Pancreas (tissue), 10 donors: Measurements from ENCODE around the gene OTOA. TPM values are rescaled to one million over a fixed set of nuclear protein-coding genes. Genes with fewer than 3 reads are reported as not detected.
A peak's percentile ranks its signal among the peaks of the same experiment; 100 is the strongest.
"Not testable (repeated sequence)": the region's sequence is repeated elsewhere in the genome, so short reads cannot be mapped to it uniquely, and the experiment has no call there.

Experiments
- ATAC-seq, 4 donors: fragments of 200-7000 bp; cut with Tn5 transposase; one replicate each; pipeline versions ENCODE4 v1.8.0 to v1.9.1; 2020; ENCODE audit warnings: mild to moderate bottlenecking in 4 of 4, moderate library complexity in 4 of 4
- DNase-seq, 6 donors: peaks; one replicate each; pipeline ENCODE4 v3.0.0-alpha.2; 2020
- FAIRE-seq: peaks from 2 replicates; lab custom pipeline; 2012; peaks lifted over from hg19 to GRCh38; lab: Jason Lieb, UNC
- H3K27ac ChIP-seq, 4 donors: fragments of 200-600 bp; sonication (generic); 1 replicate in 3 of 4; 2 replicates in 1 of 4; pipeline versions ENCODE4 v1.5.0 to v1.8.0; 2020
- H3K27me3 ChIP-seq, 4 donors: fragments of 200-600 bp; one replicate each; pipeline ENCODE4 v1.8.0; 2021
- H3K36me3 ChIP-seq, 3 donors: fragments of 200-600 bp; sonication (generic) in 1 of 3; one replicate each; pipeline versions ENCODE4 v1.5.0 to v1.8.0; 2020 to 2021
- H3K4me1 ChIP-seq, 3 donors: fragments of 200-600 bp; one replicate each; pipeline ENCODE4 v1.8.0; 2021
- H3K4me3 ChIP-seq, 4 donors: fragments of 200-600 bp; sonication (generic) in 2 of 4; one replicate each; pipeline versions ENCODE4 v1.5.0 to v1.8.0; 2020 to 2021
- H3K9me3 ChIP-seq, 4 donors: fragments of 200-600 bp; one replicate each; pipeline ENCODE4 v1.8.0; 2021
- WGBS, 2 donors: extraction: QIAGEN DNeasy Blood & Tissue Kit; methylation state at CpG; one replicate each; pipeline ENCODE4 v1.1.7; 2013; 5-methylcytosine and 5-hydroxymethylcytosine counted together
- intact Hi-C, 3 donors: fragments of 100-400 bp; cut with DNase I; formaldehyde crosslinking; loops; one replicate each; pipeline versions ENCODE4 v1.11.1 to v1.14.2; 2022
- polyA plus RNA-seq, 2 donors: library from polyadenylated mRNA; stranded (reverse); fragments of 200-250 nt; gene quantifications; one replicate each; pipeline ENCODE4 v1.2.3, GENCODE V29; 2013
- total RNA-seq, 6 donors: library from RNA; stranded (reverse); fragmentation: NEBNext Ultra II Directional in 4 of 6; extraction: Animal tissue kit (Norgen Biotek cat#: 25700) in 4 of 6; gene quantifications; one replicate each; pipeline versions ENCODE4 v1.2.1 to v1.2.4, GENCODE V29; 2021 to 2023
- TF ChIP-seq, protein P1 (sequence below), 4 donors: fragments of 200-600 bp; sonication (generic) in 3 of 4; IDR thresholded peaks; one replicate each; pipeline versions ENCODE4 v1.5.0 to v1.8.0; 2021; ENCODE audit warnings: antibody characterized with exemption in 4 of 4
- donor health status: healthy with polysubstance abuse.
- donor health status: DM: no; HTN: no; CAD: no; lungs with moderate emphysema.
- donor health status: DM: no; HTN: no; CAD: no.
- donor health status: control.
- donor health status: control.
- donor health status: Bipolar disorder and iron deficiency.
- donor health status: DM: yes; HTN: yes; CAD: no.
- donor health status: DM: no; HTN: no; CAD: no.
- donor health status: DM: no; HTN: no; CAD: no.
- donor health status: DM: yes; HTN: yes; CAD: no.

OTOA gene
- total and polyA plus RNA-seq, 8 donors = 0.04 to 0.50 (median 0.12) TPM; not detected in 4

DNA sequence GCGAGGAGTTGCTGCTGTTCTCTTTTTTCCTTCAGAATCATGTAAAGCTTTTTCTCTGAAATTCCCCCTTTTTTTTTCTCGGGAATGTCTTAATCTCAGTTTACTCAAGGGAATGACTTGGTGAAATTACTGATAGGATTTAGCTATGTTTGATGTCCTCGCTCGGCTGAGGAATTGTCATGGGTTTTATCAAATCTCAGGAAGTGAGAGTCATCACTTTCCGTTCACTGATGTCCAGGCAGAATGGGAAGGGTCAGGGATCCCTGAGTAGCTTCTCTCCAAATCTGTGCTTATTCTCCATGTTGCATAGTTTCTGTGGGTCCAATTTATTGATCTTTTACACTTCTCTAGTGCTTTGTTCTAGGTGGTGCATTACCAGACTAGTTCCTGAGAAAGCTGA is 17.7 kb upstream of the OTOA start:
- intact Hi-C loops = loop anchor here in 1 of 3 donors (10.0 kb wide), 1 partner anchor 61 kb away; no protein-coding TSS in a partner anchor
- DNase-seq (no peak), FAIRE-seq (no peak), ATAC-seq (no peak)
- WGBS, 2 donors = 65 to 68% methylated on average over 5 of the region's 5 CpGs
- H3K4me3 ChIP-seq = no peak overlapping the region
- H3K27me3 ChIP-seq = no peaks in the 10 kb centered on the region
- H3K4me1 ChIP-seq = no peaks in the 10 kb centered on the region
- TF ChIP-seq, protein P1, sequence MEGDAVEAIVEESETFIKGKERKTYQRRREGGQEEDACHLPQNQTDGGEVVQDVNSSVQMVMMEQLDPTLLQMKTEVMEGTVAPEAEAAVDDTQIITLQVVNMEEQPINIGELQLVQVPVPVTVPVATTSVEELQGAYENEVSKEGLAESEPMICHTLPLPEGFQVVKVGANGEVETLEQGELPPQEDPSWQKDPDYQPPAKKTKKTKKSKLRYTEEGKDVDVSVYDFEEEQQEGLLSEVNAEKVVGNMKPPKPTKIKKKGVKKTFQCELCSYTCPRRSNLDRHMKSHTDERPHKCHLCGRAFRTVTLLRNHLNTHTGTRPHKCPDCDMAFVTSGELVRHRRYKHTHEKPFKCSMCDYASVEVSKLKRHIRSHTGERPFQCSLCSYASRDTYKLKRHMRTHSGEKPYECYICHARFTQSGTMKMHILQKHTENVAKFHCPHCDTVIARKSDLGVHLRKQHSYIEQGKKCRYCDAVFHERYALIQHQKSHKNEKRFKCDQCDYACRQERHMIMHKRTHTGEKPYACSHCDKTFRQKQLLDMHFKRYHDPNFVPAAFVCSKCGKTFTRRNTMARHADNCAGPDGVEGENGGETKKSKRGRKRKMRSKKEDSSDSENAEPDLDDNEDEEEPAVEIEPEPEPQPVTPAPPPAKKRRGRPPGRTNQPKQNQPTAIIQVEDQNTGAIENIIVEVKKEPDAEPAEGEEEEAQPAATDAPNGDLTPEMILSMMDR (IDR thresholded peaks at IDR 0.05) = no peak
- H3K27ac ChIP-seq = peak overlapping the region in 1 of 4 donors; percentile 19
- no peaks in the 10 kb centered on the region for H3K9me3 ChIP-seq
- no peaks in the 10 kb centered on the region for H3K36me3 ChIP-seq

DNA sequence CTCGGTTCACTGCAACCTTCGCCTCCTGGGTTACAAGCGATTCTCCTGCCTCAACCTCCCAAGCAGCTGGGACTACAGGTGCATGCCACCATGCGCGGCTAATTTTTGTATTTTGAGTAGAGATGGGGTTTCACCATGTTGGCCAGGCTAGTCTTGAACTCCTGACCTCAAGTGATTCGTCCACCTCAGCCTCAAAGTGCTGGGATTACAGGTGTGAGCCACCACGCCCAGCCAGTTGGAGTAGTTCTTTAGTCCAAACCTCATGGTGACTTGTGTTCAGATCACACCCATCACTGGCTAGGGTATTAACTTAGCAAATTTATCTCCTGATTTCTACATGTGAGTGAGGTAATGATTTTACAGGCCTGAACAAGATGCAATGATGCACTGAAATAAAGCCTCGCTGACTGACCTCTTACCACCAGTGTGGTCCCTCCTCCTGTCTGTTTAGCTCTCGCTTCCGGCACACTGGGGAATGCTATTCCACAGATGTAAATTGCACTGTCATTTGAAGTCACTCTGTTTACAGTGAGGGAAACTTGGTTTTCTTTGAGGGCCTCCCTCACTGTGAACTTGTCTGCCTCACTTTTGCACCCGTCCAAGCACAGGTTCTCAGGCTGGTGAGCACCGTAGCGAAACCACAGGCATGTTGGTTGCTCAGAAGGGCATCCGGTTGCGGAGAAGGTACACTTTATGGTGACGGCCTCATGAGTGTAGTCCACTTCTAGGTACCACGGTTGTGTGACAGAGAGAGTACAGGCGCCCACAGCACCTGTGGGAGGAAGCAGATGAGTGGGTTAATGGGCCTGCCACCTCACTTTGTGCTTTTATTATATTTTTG is 16.8 kb upstream of the OTOA start:
- no peak overlapping the region for H3K4me3 ChIP-seq
- intact Hi-C loops = loop anchor here in 1 of 3 donors (10.0 kb wide), 1 partner anchor 62 kb away; no protein-coding TSS in a partner anchor
- DNase-seq (no peak), FAIRE-seq (no peak), ATAC-seq (peak in 1 of 4 donors; percentile 14)
- no peak overlapping the region for H3K27ac ChIP-seq
- 88 to 90% methylated on average over 18 of the region's 18 CpGs for WGBS, 2 donors
- no peaks in the 10 kb centered on the region for H3K36me3 ChIP-seq
- H3K9me3 ChIP-seq = no peaks in the 10 kb centered on the region
- TF ChIP-seq, protein P1 (IDR thresholded peaks at IDR 0.05) = no peak
- H3K4me1 ChIP-seq = no peaks in the 10 kb centered on the region
- H3K27me3 ChIP-seq = no peaks in the 10 kb centered on the region

DNA sequence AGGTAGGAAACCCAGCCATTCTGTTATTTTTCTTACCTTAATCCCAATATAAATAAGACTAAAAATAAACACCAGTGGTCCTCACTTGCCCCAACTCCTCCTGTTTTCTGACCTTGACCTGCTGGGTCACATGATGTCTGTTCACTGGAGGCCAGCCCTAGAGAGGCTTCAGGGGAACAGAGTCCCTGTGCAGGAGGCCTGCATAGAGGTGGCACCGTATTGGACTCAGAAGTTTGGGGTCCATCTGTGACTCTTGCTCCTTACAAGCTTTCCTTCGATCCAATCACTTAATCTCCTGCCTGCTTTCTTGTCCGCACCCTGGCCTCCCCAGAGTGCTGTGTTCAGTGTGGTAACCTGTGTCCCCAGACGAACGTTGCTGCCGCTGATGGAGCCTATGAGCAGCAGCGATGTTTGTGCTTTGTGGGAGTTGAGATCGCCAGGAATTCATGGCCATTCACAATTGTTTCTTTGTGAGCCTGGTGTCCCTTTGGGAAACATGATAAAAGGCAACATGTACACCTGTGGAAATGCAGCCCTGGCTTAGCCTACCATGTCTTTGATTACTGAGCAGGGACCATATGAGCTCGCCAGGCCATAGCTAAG is 16.1 kb upstream of the OTOA start:
- no peak overlapping the region for H3K4me3 ChIP-seq
- ATAC-seq (no peak), DNase-seq (no peak), FAIRE-seq (no peak)
- H3K36me3 ChIP-seq = no peaks in the 10 kb centered on the region
- intact Hi-C loops = loop anchor here in 1 of 3 donors (10.0 kb wide), 1 partner anchor 63 kb away; no protein-coding TSS in a partner anchor
- H3K9me3 ChIP-seq = no peaks in the 10 kb centered on the region
- H3K27ac ChIP-seq = no peak overlapping the region
- TF ChIP-seq, protein P1 (IDR thresholded peaks at IDR 0.05) = no peak
- 81 to 91% methylated on average over 9 of the region's 9 CpGs for WGBS, 2 donors
- no peaks in the 10 kb centered on the region for H3K4me1 ChIP-seq
- no peaks in the 10 kb centered on the region for H3K27me3 ChIP-seq

DNA sequence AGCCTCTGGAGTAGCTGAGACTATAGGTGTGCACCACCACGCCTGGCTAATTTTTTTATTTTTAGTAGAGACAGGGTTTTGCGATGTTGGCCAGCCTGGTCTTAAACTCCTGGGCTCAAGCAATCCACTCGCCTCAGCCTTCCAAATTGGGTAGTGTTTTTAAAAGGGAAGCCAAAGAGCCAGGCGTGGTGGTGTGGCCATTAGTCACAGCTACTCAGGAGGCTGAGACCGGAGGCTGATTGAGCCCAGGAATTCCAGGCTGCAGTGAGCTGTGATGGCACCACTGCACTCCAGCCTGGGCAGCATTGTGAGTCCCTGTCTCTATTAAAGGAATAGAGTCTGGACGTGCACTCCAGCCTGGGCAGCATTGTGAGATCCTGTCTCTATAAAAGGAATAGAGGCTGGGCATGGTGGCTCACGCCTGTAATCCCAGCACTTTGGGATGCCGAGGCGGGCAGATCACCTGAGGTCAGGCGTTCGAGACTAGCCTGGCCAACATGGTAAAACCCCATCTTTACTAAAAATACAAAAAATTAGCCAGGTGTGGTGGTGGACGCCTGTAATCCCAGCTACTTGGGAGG is 13.9 kb upstream of the OTOA start:
- not testable (repeated sequence) for ATAC-seq, H3K4me1 ChIP-seq, H3K9me3 ChIP-seq, FAIRE-seq, H3K36me3 ChIP-seq, DNase-seq, H3K27ac ChIP-seq, H3K27me3 ChIP-seq, H3K4me3 ChIP-seq
- WGBS, 2 donors = 95 to 96% methylated on average over 12 of the region's 12 CpGs
- intact Hi-C loops = loop anchor here in 1 of 3 donors (10.0 kb wide), 1 partner anchor 65 kb away; no protein-coding TSS in a partner anchor

DNA sequence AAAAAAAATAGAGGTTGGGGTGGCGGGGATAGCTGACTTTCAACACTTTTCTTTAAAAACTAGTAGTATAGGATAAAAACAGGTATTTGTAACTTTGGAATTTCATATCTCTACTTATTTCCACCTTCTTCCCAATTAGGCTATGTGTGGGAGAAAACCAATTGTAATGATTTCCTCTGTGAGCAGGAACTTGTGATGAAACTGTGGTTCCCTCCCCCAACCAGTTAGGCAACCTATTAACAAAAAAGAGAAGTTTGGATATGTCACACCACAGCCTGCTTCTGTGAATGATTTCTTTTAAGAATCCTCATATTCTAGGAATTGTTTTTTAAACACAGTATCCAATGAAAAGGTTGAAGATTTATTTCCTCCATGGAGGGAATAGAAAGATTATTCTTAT is 13.2 kb upstream of the OTOA start:
- H3K27me3 ChIP-seq = no peaks in the 10 kb centered on the region
- no peaks in the 10 kb centered on the region for H3K9me3 ChIP-seq
- H3K27ac ChIP-seq = no peak overlapping the region
- TF ChIP-seq, protein P1 (IDR thresholded peaks at IDR 0.05) = no peak
- 88 to 100% methylated on average over 1 of the region's 1 CpG for WGBS, 2 donors
- no peak for FAIRE-seq
- intact Hi-C loops = no loop called here
- peaks cover 0 to 6% (median 0%) of the 10 kb centered on the region in 3 donors for H3K4me1 ChIP-seq
- peak in 2 of 4 donors; percentile 44 to 52 for ATAC-seq
- no peaks in the 10 kb centered on the region for H3K36me3 ChIP-seq
- DNase-seq = no peak
- H3K4me3 ChIP-seq = no peak overlapping the region
